Uterus (tissue), 4 donors: ENCODE measurements around the gene ZNF862. TPM values are rescaled to one million over a fixed set of nuclear protein-coding genes. Genes with fewer than 3 reads are reported as not detected.

ENCODE experiments used
- DNase-seq, 2 donors: peaks; one replicate each; pipeline ENCODE4 v3.0.0-alpha.2; 2019 to 2020
- H3K27ac ChIP-seq, 2 donors: fragments of 200-600 bp; sonication (generic); 1 replicate in 1 of 2; 2 replicates in 1 of 2; pipeline ENCODE4 v1.5.1; 2016 to 2018
- H3K27me3 ChIP-seq, 2 donors: fragments of 200-600 bp; sonication (generic); one replicate each; pipeline ENCODE4 v1.5.1; 2018 to 2019; ENCODE audit warnings: control low read depth in 1 of 2
- H3K36me3 ChIP-seq, 2 donors: fragments of 200-600 bp; sonication (generic); one replicate each; pipeline ENCODE4 v1.5.1; 2019; ENCODE audit warnings: control low read depth in 1 of 2
- H3K4me1 ChIP-seq, 2 donors: fragments of 200-600 bp; sonication (generic); one replicate each; pipeline ENCODE4 v1.5.1; 2018 to 2019; ENCODE audit warnings: control low read depth in 1 of 2
- H3K4me3 ChIP-seq, 2 donors: fragments of 200-600 bp; sonication (generic); 1 replicate in 1 of 2; 2 replicates in 1 of 2; pipeline ENCODE4 v1.5.1; 2018 to 2019; ENCODE audit warnings: mild to moderate bottlenecking in 1 of 2
- H3K9me3 ChIP-seq, 2 donors: fragments of 200-600 bp; sonication (generic); one replicate each; pipeline ENCODE4 v1.5.1; 2019; ENCODE audit warnings: control low read depth in 1 of 2
- POLR2A ChIP-seq, 2 donors: fragments of 450-650 bp; IDR thresholded peaks; one replicate each; pipeline ENCODE4 v1.6.1; 2016; ENCODE audit warnings: antibody characterized with exemption in 2 of 2, mild to moderate bottlenecking in 1 of 2, moderate library complexity in 1 of 2
- intact Hi-C: fragments of 100-400 bp; cut with DNase I; formaldehyde crosslinking; loops from one replicate; pipeline ENCODE4 v1.15.1; 2023; ENCODE audit warnings: low total_unique reads
- total RNA-seq, 4 donors: library from RNA; depleted of rRNA in 3 of 4; stranded (reverse); fragments of >200 nt in 3 of 4; gene quantifications; one replicate each; pipeline versions ENCODE4 v1.1.0 to v1.2.4, GENCODE V29; 2014 to 2023
- TF ChIP-seq, protein P1 (sequence below), 4 experiments: fragments of 200-600 bp in 2 of 4; fragments of 450-650 bp in 2 of 4; sonication (generic) in 2 of 4; IDR thresholded peaks; one replicate each; pipeline ENCODE4 v1.5.1; 2016 to 2019; ENCODE audit warnings: antibody characterized with exemption in 4 of 4, mild to moderate bottlenecking in 2 of 4, moderate library complexity in 1 of 4
- donor health status: DM: yes; HTN: yes; CAD: no.

ZNF862 gene
- total RNA-seq, 4 donors from 2014 or later: 1.8 to 39.4 (median 14.6) TPM

GRCh38 chr7:149821191-149822148 lies 16.7 kb upstream of the ZNF862 start:
- intact Hi-C loops: no loop called here
- Histone ChIP-seq H3K27ac (no peak overlapping the region), H3K9me3 (no peaks in the 10 kb centered on the region), H3K4me3 (no peak overlapping the region), H3K4me1 (no peaks in the 10 kb centered on the region), H3K36me3 (no peaks in the 10 kb centered on the region), H3K27me3 (no peaks in the 10 kb centered on the region)
- TF ChIP-seq, protein P1, sequence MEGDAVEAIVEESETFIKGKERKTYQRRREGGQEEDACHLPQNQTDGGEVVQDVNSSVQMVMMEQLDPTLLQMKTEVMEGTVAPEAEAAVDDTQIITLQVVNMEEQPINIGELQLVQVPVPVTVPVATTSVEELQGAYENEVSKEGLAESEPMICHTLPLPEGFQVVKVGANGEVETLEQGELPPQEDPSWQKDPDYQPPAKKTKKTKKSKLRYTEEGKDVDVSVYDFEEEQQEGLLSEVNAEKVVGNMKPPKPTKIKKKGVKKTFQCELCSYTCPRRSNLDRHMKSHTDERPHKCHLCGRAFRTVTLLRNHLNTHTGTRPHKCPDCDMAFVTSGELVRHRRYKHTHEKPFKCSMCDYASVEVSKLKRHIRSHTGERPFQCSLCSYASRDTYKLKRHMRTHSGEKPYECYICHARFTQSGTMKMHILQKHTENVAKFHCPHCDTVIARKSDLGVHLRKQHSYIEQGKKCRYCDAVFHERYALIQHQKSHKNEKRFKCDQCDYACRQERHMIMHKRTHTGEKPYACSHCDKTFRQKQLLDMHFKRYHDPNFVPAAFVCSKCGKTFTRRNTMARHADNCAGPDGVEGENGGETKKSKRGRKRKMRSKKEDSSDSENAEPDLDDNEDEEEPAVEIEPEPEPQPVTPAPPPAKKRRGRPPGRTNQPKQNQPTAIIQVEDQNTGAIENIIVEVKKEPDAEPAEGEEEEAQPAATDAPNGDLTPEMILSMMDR (IDR thresholded peaks at IDR 0.05): no peak
- TF ChIP-seq POLR2A (IDR thresholded peaks at IDR 0.05): no peak
- no peak for DNase-seq

- Histone ChIP-seq H3K27me3 (no peaks in the 10 kb centered on the region), H3K4me1 (no peaks in the 10 kb centered on the region), H3K4me3 (no peak overlapping the region), H3K36me3 (no peaks in the 10 kb centered on the region), H3K9me3 (no peaks in the 10 kb centered on the region), H3K27ac (no peak overlapping the region)
- intact Hi-C loops: no loop called here
- TF ChIP-seq, protein P1 (IDR thresholded peaks at IDR 0.05): no peak
- no peak for TF ChIP-seq POLR2A (IDR thresholded peaks at IDR 0.05)
- no peak for DNase-seq
These were observed 15.7 kb upstream of the ZNF862 start for GRCh38 chr7:149822353-149822943.

DNA sequence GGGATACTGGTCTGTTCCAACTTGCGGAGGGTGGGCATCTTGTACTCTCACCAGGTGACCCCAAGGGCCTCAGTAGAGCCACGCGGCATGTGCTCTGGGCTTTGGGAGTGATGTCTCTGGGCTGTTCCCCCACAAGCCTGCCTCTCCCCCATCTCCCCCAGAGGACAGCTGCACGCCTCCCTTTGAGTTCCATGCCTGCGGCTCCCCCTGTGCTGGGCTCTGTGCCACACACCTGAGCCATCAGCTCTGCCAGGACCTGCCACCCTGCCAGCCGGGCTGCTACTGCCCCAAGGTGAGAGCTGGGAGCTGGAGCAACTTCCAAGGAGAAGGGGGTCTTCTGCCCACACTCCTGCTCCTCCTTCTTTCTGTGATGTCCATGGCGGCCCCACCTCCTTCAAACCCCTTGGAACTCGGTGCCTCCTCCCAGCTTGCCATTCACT lies 15.0 kb upstream of the ZNF862 start:
- H3K27me3 ChIP-seq: no peaks in the 10 kb centered on the region
- no peak for DNase-seq
- no peak overlapping the region for H3K4me3 ChIP-seq
- TF ChIP-seq, protein P1 (IDR thresholded peaks at IDR 0.05): no peak
- TF ChIP-seq POLR2A (IDR thresholded peaks at IDR 0.05): no peak
- H3K27ac ChIP-seq: no peak overlapping the region
- no peaks in the 10 kb centered on the region for H3K36me3 ChIP-seq
- H3K9me3 ChIP-seq: no peaks in the 10 kb centered on the region
- intact Hi-C loops: no loop called here
- H3K4me1 ChIP-seq: no peaks in the 10 kb centered on the region

GRCh38 chr7:149823631-149824199 lies 14.5 kb upstream of the ZNF862 start:
- no peaks in the 10 kb centered on the region for H3K27me3 ChIP-seq
- no peak for TF ChIP-seq POLR2A (IDR thresholded peaks at IDR 0.05)
- TF ChIP-seq, protein P1 (IDR thresholded peaks at IDR 0.05): no peak
- no peak overlapping the region for H3K27ac ChIP-seq
- no peak overlapping the region for H3K4me3 ChIP-seq
- no peak for DNase-seq
- intact Hi-C loops: no loop called here
- no peaks in the 10 kb centered on the region for H3K4me1 ChIP-seq
- H3K9me3 ChIP-seq: no peaks in the 10 kb centered on the region
- H3K36me3 ChIP-seq: no peaks in the 10 kb centered on the region

DNA sequence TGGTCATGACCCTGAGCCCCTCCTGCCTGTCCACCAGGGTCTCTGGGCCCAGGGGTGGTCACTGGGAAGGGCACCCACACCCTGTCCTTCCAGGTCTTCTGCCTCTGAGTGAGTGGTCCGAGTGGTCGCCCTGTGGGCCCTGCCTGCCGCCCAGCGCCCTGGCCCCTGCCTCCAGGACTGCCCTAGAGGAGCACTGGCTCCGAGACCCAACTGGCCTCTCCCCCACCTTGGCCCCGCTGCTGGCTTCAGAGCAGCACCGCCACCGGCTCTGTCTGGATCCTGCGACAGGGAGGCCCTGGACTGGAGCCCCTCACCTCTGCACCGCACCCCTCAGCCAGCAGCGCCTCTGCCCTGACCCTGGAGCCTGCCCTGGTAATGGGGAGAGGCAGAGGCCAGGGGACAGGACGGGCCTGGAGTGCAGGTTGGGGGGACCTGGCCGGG lies 13.9 kb upstream of the ZNF862 start:
- no peak for DNase-seq
- Histone ChIP-seq H3K27me3 (no peaks in the 10 kb centered on the region), H3K4me3 (no peak overlapping the region), H3K4me1 (no peaks in the 10 kb centered on the region), H3K9me3 (no peaks in the 10 kb centered on the region), H3K27ac (no peak overlapping the region), H3K36me3 (no peaks in the 10 kb centered on the region)
- TF ChIP-seq, protein P1 (IDR thresholded peaks at IDR 0.05): no peak
- TF ChIP-seq POLR2A (IDR thresholded peaks at IDR 0.05): no peak
- intact Hi-C loops: no loop called here
